Smooth muscle cell (in vitro differentiated cells): ENCODE measurements around the gene SCN8A. TPM values are rescaled to one million over a fixed set of nuclear protein-coding genes. Genes with fewer than 3 reads are reported as not detected.

Experiments
- DNase-seq: peaks from one replicate; lab custom pipeline; 2025; ENCODE audit not compliant: unreplicated experiment; lab: John Stamatoyannopoulos, UW
- H2AFZ ChIP-seq: fragments of 200-600 bp; sonication (generic); 2 replicates; pipeline ENCODE4 v1.6.0; 2016; ENCODE audit warnings: antibody characterized with exemption, low read depth, mild to moderate bottlenecking
- H3F3A ChIP-seq: fragments of 200-600 bp; sonication (generic); 2 replicates; pipeline ENCODE4 v1.6.0; 2017; ENCODE audit warnings: antibody characterized with exemption, low read depth
- H3K27ac ChIP-seq: fragments of 200-600 bp; sonication (generic); 2 replicates; pipeline ENCODE4 v1.5.1; 2016; ENCODE audit warnings: low read depth, mild to moderate bottlenecking
- H3K27me3 ChIP-seq: fragments of 200-600 bp; sonication (generic); 2 replicates; pipeline ENCODE4 v1.6.1; 2016; ENCODE audit warnings: low read depth, mild to moderate bottlenecking
- H3K36me3 ChIP-seq: fragments of 200-600 bp; sonication (generic); 2 replicates; pipeline ENCODE4 v1.5.1; 2016; ENCODE audit warnings: low read depth
- H3K4me1 ChIP-seq: fragments of 200-600 bp; sonication (generic); 2 replicates; pipeline ENCODE4 v1.5.1; 2016; ENCODE audit warnings: low read depth
- H3K4me2 ChIP-seq: fragments of 200-600 bp; sonication (generic); 2 replicates; pipeline ENCODE4 v1.6.0; 2016; ENCODE audit warnings: mild to moderate bottlenecking
- H3K4me3 ChIP-seq: fragments of 200-600 bp; sonication (generic); 2 replicates; pipeline ENCODE4 v1.5.1; 2016; ENCODE audit warnings: mild to moderate bottlenecking
- H3K79me2 ChIP-seq: fragments of 200-600 bp; sonication (generic); 2 replicates; pipeline ENCODE4 v1.6.0; 2016; ENCODE audit warnings: low read depth, mild to moderate bottlenecking
- H3K9ac ChIP-seq: fragments of 200-600 bp; sonication (generic); 2 replicates; pipeline ENCODE4 v1.6.0; 2016; ENCODE audit warnings: low read depth
- H3K9me3 ChIP-seq: fragments of 200-600 bp; sonication (generic); replicated peaks from 2 replicates; pipeline ENCODE4 v1.5.1; 2016; ENCODE audit warnings: low read depth
- H4K20me1 ChIP-seq: fragments of 200-600 bp; sonication (generic); 2 replicates; pipeline ENCODE4 v1.6.0; 2016; ENCODE audit warnings: low read depth
- CTCF ChIP-seq: fragments of 200-600 bp; sonication (generic); IDR thresholded peaks from 2 replicates; pipeline ENCODE4 v1.5.1; 2017; ENCODE audit warnings: borderline replicate concordance, mild to moderate bottlenecking, antibody characterized with exemption; ENCODE audit not compliant: insufficient read depth, poor library complexity, severe bottlenecking
- WGBS: methylation state at CpG from one replicate; pipeline ENCODE4 v1.1.7; 2016; ENCODE audit warnings: low lambda C conversion rate; 5-methylcytosine and 5-hydroxymethylcytosine counted together
- polyA plus RNA-seq: library from polyadenylated mRNA; unstranded; fragments of >200 nt; fragmentation: Nextera tagmentation; extraction: Ambion mirVana; gene quantifications from 2 replicates; pipeline ENCODE4 v1.2.1, GENCODE V29; 2016
- total RNA-seq: library from RNA; depleted of rRNA; stranded (reverse); fragments of >200 nt; gene quantifications from 2 replicates; pipeline ENCODE4 v1.2.3, GENCODE V29; 2014

Gene SCN8A
- total and polyA plus RNA-seq, 2 experiments from 2014 or later: 0.38 to 4.5 TPM

GRCh38 chr12:51852404-51853137 is 261.5 kb downstream of the SCN8A start:
- no peak for TF ChIP-seq CTCF
- Histone ChIP-seq H3K36me3 (no peaks in the 10 kb centered on the region), H3K9me3 (no peaks in the 10 kb centered on the region), H3K9ac (no peak overlapping the region), H2AFZ (no peak overlapping the region), H3K4me1 (peaks cover 10% of the 10 kb centered on the region), H3K27ac (no peak overlapping the region), H3K4me3 (no peak overlapping the region), H3F3A (peaks cover 5% of the 10 kb centered on the region), H3K27me3 (no peaks in the 10 kb centered on the region), H3K79me2 (no peaks in the 10 kb centered on the region), H4K20me1 (no peaks in the 10 kb centered on the region), H3K4me2 (no peak overlapping the region)
- DNase-seq: no peak
- WGBS: 83% methylated on average over 5 of the region's 5 CpGs

GRCh38 chr12:51855586-51856428 is 264.8 kb downstream of the SCN8A start:
- 8% methylated on average over 20 of the region's 21 CpGs for WGBS
- Histone ChIP-seq H3K4me3 (peak overlapping the region; percentile 45), H3K9ac (no peak overlapping the region)

GRCh38 chr12:51860986-51861385 is 270.0 kb downstream of the SCN8A start:
- no peak overlapping the region for H3K4me2 ChIP-seq
- DNase-seq: no peak
- WGBS: 96% methylated on average over 3 of the region's 3 CpGs
- H3K9ac ChIP-seq: no peak overlapping the region
- no peaks in the 10 kb centered on the region for H3K79me2 ChIP-seq
- no peaks in the 10 kb centered on the region for H4K20me1 ChIP-seq
- no peaks in the 10 kb centered on the region for H3K9me3 ChIP-seq
- H3K4me3 ChIP-seq: no peak overlapping the region
- peaks cover 37% of the 10 kb centered on the region for H3K4me1 ChIP-seq
- no peak for TF ChIP-seq CTCF
- H3K36me3 ChIP-seq: no peaks in the 10 kb centered on the region
- peaks cover 12% of the 10 kb centered on the region for H3F3A ChIP-seq
- H3K27ac ChIP-seq: no peak overlapping the region
- H2AFZ ChIP-seq: no peak overlapping the region
- no peaks in the 10 kb centered on the region for H3K27me3 ChIP-seq

More at GRCh38 chr12:51855586-51856428, 264.8 kb downstream of the SCN8A start:
- TF ChIP-seq CTCF: no peak
- Histone ChIP-seq H3K4me1 (peaks cover 10% of the 10 kb centered on the region), H3K27ac (no peak overlapping the region), H3F3A (peaks cover 5% of the 10 kb centered on the region), H2AFZ (peak overlapping the region; percentile 74), H3K9me3 (no peaks in the 10 kb centered on the region), H3K4me2 (peak overlapping the region; percentile 85), H3K36me3 (no peaks in the 10 kb centered on the region), H4K20me1 (no peaks in the 10 kb centered on the region), H3K27me3 (no peaks in the 10 kb centered on the region), H3K79me2 (no peaks in the 10 kb centered on the region)
- DNase-seq: no peak

Other genes starting within 250 kb of the SCN8A start
- gene CELA1, start 244.6 kb upstream of the SCN8A start, total RNA-seq: not detected in 2 replicates
- gene CELA1, start 244.6 kb upstream of the SCN8A start, polyA plus RNA-seq: not detected in 2 replicates
- 38.5 and 55.6 TPM in 2 replicates for gene GALNT6, start 199.8 kb upstream of the SCN8A start, total RNA-seq
- 7.8 and 31.2 TPM in 2 replicates for gene GALNT6, start 199.8 kb upstream of the SCN8A start, polyA plus RNA-seq
- 2.2 and 5.2 TPM in 2 replicates for gene SLC4A8, start 166.4 kb upstream of the SCN8A start, total RNA-seq
- gene SLC4A8, start 166.4 kb upstream of the SCN8A start, polyA plus RNA-seq: 1.00 and 1.3 TPM in 2 replicates